GM18861 (cell line): Measurements from ENCODE around the gene PKM.

Experiments used
- ATAC-seq: cut with Tn5 transposase; IDR thresholded peaks from one replicate; pipeline ENCODE4 v1.9.1; 2021; ENCODE audit not compliant: unreplicated experiment

Gene PKM

GRCh38 chr15:72236381-72237003 lies 5.5 kb upstream of the PKM start:
- ATAC-seq, result no peak

DNA sequence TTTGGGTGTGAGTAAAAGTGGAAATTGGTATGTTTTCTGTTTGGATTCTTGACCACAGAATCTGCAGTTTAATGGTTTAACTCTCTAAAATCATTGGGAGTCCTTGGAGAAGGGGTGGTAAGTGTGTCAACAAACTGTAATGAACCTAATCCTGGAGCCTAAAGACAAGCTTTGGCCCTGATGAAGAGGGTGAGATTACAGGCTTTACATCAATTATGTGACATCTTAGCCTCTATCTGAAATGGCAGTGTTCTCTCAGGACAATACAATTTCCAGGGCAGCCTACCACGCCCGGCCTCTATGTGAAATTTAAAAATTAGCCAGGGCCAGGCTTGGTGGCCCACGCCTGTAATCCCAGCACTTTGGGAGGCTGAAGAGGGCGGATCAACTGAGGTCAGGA lies 4.3 kb upstream of the PKM start:
- no peak for ATAC-seq

- ATAC-seq, result no peak
Observed at GRCh38 chr15:72233769-72234168, 2.8 kb upstream of the PKM start.

DNA sequence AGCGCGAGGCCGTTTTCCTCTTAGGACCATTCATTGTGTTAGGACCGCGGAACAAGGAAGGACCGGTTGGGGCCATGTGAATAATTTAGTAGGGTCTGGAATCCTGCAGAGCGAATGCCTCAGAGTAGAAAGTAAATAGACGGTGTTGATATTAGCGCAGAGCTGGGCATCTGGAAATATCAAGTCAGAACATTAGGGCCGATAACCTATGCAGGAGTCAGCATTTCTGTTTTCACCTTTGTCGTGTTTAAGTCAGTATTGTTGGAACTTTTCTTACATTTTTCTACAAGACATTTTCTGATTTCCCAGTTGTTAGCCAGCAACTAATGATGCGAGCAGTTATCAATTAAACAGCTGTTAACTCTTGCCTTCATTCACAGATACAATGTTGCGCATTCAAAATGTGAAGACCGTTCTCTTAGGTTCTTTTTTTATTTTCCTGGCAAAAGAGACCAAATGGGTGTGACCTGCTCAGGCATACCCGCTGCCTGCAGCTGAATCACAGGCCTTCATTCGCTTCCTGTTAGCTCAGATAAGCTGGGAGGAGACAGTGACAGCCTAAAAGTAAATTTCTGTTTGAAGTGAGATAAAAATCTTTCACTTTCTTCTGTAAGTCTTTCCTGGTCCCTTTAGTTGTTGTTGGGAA lies 966 bp upstream of the PKM start:
- ATAC-seq, result no peak

GRCh38 chr15:72230197-72231065 lies 559 bp downstream of the PKM start:
- no peak for ATAC-seq

- no peak for ATAC-seq
Observed at GRCh38 chr15:72229947-72230196, 1.1 kb downstream of the PKM start.

- no peak for ATAC-seq
Observed at GRCh38 chr15:72229076-72229946, 1.7 kb downstream of the PKM start.

DNA sequence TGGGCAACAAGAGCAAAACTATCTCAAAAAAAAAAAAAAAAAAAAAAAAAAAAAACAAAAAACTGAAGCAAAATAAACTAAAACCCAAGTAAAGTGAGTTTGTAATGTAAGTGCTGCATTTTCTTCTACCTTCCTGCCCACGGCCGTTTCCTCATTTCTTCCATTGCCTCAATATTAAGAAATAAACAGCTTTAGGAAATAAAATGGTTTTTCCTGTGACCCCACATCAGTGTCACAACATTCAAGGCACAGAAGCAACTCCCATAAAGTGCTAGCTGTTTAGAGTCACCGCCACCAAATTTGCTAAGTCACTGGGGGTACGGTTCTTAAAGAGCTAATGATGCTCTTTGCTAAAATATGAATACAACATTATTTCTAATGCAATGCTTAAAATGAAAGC lies 3.3 kb downstream of the PKM start:
- no peak for ATAC-seq

GRCh38 chr15:72227192-72227586 lies 3.8 kb downstream of the PKM start:
- no peak for ATAC-seq

GRCh38 chr15:72223278-72223677 lies 7.7 kb downstream of the PKM start:
- no peak for ATAC-seq

DNA sequence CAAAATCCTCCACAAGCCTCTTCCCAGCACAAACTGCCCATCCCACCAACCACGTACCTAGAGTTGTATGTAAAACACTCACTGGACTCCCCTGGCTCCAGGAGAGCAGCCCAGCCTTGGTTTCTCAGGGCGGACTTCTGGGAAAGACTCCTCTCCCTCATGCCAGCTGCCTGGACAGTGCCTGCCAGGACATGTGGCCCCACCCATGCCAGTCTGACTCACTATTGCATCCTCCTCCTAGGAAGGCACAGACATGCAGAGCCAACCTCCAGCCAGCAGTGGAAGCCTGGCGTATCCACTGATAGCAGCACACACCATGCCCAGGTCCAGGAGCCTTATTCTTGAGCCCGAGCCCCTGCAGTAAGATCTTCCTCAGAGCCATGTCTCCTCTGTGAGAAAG lies 8.6 kb downstream of the PKM start:
- no peak for ATAC-seq

GRCh38 chr15:72220687-72221086 lies 10.3 kb downstream of the PKM start:
- no peak for ATAC-seq

DNA sequence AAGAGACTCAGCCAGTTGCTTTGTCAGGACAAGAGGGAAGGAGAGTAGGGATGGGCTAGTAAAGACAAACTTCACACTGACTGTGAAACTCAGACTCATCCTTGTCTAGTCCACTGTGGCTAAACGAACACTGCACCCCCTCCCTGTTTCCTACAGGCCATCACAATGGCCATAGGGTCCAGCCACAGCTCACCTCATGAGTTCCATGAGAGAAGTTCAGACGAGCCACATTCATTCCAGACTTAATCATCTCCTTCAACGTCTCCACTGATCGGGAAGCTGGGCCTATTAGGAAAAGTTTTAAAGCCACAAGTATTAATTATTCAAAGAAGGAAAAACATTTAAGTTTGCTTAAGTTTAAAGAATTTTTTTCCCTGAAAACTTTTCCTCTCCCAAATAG lies 13.8 kb downstream of the PKM start:
- ATAC-seq, result no peak

DNA sequence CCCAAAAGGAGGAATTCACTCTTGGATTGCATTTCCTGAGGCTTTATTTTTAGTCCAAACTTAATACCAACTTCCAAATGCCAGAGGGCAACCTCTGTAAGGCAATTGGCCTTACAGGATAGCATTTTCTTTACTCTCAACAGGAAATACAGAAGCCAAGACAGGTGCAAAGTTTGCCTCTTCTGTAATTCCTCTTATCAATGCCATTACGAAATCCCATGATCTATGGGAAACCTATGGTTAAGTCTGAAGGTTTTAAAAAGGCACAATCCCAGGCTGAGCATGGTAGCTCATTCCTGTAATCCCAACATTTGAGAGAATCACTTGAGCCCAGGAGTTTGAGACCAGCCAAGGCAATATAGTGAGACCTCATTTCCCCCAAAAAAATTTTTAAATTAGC lies 14.9 kb downstream of the PKM start:
- ATAC-seq, result no peak

- ATAC-seq, result no peak
Observed at GRCh38 chr15:72207558-72208085, 23.4 kb downstream of the PKM start.

- ATAC-seq, result no peak
Observed at GRCh38 chr15:72206677-72207000, 24.4 kb downstream of the PKM start.

- no peak for ATAC-seq
Observed at GRCh38 chr15:72205896-72206676, 24.9 kb downstream of the PKM start.

GRCh38 chr15:72205273-72205672 lies 25.7 kb downstream of the PKM start:
- no peak for ATAC-seq

- ATAC-seq, result no peak
Observed at GRCh38 chr15:72203507-72203837, 27.5 kb downstream of the PKM start.

DNA sequence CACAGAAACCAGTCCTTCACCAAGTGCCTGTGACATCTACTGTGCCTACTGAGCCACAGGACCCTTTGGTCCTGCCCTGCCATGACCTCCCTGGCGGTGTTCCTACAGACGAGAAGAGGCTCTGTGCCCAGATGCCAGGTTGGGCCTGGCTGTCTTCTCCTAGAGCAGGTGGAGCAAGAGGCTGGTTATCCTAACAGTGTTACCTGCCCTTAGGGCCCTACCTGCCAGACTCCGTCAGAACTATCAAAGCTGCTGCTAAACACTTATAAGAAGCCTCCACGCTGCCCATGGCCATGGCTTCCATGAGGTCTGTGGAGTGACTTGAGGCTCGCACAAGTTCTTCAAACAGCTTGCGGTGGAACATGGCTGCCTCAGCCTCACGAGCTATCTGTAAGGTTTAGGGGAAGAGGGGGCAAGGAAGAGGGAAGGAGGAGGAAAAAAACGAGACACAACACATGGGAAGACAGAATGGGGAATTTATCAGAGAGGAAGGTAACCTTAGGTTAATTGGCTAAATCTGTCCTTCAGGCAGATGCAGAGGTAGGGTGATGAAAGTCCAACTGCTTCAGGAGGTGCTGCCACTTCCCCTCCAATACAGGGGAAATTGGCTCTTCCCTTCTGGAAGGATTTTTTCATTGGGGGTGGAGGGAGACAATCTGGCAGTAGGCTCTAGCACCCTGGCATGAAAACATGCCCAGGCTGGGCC lies 28.0 kb downstream of the PKM start:
- no peak for ATAC-seq
